Stimulated activated CD4-positive, alpha-beta T cell treated with anti-CD3 and anti-CD28 coated beads, Interleukin-15, amount 100 ng/mL, for 48 hours (primary cell): ENCODE measurements around the gene ACSF3.
"Not testable (repeated sequence)": the region's sequence is repeated elsewhere in the genome, so short reads cannot be mapped to it uniquely, and the experiment has no call there.

Source experiments
- DNase-seq, 2 donors: peaks; one replicate each; pipeline ENCODE4 v3.0.0-alpha.2; 2020; ENCODE audit warnings: low read depth in 2 of 2

ACSF3 gene

DNA sequence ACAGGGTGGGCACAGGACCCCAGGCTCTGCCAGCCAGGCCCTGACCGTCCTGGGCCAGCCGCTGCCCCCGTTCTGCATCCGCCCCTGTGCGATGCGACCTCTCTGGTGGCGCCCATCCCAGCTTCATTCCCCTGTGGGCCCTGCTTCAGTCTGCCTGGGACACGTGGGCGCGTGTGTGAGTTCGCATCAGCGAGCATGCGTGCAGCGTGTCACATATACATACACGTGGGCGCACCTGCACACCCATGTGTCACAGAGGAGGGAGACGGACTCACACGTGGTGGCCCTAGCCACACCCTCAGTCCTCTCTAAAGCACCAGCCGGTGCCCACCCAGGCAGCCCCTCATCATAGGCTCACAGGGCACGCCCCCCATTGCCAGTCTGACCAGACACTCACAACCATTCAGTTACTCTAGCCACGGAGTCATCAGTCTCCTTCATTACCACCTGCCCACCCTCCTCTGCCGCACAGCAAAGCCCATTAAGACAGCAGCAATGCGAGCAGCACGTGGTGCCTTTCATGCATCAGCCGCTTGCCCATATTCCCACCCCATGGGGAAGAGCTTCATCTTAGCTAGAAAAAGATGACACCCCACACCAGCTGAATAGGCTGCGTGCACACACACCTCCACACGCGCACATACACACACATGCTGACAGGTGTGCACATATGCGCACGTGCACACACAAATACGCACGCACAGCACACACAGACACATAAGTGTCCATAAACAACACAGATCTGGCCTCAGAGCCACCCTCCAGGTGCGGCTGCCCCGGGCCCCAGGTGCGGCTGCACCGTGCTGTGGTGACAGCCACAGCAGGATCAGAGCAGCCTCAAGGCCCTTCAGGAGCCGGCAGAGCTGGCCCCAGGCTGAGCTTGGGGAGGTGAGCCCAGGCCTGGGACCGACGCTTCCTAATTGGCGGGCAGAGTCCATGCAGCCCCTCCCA, 68.4 kb downstream of the ACSF3 start:
- no peak for DNase-seq

GRCh38 chr16:89163297-89163696, 69.6 kb downstream of the ACSF3 start:
- no peak for DNase-seq

DNA sequence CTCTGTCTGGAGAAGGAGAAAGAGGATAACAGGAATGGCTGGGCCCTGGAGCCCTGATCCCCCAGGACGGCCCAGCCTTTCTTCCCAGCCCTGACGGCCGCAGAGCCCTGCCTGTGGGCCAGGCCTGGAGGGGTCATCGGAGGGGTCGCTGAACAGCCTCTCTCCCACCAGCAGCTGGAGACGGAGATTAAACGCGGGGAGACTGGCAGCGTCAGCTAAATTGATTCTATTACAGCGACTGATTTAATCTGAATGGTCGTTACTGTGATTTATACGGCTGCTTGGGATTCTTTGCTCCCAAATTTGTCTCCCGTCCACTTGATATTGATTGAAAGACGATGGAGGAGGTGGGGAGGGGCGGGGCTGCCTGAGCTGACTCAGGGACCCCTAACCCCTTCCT, 70.8 kb downstream of the ACSF3 start:
- no peak for DNase-seq

DNA sequence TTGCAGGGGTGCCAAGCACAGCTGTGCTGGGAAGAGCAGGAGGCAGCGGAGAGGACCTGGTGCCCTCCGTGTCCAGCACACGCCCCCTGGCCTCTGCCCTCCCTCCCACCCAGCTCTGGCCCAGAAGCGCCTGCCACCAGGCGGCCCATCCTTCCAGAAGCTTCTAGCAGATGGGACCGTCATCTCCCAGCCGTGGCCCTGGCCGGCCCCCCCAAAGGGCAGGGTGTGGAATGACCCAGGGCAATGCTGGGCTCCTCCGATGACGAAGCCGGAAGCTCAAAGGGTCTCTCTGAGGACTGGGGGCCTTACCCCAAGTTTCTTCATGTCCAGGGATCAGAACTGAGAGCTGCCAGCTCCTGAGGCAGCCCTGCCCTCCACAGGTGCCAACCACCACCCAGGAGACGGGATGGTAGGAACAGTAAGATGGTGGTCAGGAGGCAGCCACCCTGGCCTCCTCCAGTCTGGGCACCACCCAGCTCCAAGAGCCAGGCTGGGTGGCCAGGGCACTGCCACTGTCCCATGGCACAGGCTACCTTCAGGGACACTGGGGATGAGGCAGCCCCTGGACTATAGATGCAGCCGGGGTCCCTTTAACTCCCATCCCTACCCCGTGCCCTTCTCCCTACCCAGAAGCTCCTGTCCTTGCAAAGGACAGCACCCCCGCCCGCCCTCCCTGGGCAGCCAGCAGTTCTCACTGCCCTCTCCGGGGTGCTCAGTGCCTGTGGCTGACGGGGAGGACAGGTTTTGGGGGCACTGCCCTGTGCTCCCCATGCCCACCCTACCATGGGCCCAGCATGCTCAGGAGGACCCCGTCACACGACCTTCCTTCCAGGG, 71.4 kb downstream of the ACSF3 start:
- no peak for DNase-seq

- not testable (repeated sequence) for DNase-seq
Measured at GRCh38 chr16:89165681-89165979, 72.0 kb downstream of the ACSF3 start.

DNA sequence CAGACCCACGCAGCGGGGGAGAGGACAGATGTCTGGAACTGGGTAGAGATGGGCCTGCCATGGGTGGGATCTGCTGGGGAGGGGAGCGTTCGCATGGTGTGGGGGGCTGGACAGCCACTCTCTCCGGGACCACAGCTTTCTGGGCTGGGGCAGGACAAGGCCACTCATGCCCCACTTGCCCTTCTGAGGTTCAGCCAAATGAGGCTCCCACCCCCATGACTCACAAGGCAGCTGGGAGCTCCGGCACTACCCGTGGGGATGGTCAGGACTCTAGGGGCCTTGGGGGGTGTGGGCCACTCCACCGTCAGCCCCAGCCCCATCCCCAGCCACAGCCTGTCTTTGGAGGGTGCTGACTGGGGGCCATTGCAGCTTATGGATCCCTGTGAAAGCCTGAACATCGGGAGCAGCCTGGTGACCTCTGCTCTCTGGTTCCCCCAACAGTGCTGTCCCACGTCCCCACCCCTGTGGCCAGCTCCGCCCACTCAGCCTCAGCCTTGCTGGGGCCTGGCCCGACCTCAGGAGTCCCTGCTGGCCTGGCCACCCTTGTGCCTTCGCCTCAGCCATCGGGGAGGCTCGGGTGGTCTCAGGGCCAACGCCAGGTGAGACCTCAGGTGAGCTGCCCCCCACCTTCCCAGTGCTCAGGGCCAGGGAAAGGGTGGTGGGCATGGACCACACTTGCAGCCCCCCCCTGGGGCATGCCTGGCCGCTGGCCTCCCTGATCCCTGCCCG, 73.2 kb downstream of the ACSF3 start:
- DNase-seq, result no peak

DNA sequence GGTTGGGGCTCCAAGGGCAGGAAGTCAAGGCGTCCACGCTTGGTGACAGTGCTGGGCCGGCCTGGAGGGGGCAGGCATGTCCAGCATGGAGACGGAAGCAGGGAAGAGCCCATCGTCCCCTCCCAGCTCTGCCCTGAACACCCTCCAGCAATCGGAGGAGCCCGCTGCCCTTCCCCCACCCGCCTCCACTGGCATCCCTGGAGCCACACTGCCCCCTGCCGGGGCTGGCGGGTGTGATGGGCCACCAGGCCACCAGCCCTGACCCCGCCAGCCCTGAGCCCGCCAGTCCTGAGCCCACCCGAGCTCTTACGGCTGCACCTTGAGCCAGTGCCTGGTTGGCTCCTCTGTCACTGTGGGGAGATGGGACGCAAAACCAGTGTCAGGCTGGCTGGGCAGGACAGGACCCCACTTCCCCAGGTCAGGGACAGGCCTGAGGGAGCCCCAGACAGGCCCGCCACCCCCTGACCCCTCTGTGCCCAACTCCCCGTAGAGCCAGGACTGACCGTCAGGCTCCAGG, 73.8 kb downstream of the ACSF3 start:
- peak; percentile 73 to 86 for DNase-seq

GRCh38 chr16:89168381-89169189, 74.9 kb downstream of the ACSF3 start:
- no peak for DNase-seq

GRCh38 chr16:89169778-89170177, 76.1 kb downstream of the ACSF3 start:
- DNase-seq, result no peak

DNA sequence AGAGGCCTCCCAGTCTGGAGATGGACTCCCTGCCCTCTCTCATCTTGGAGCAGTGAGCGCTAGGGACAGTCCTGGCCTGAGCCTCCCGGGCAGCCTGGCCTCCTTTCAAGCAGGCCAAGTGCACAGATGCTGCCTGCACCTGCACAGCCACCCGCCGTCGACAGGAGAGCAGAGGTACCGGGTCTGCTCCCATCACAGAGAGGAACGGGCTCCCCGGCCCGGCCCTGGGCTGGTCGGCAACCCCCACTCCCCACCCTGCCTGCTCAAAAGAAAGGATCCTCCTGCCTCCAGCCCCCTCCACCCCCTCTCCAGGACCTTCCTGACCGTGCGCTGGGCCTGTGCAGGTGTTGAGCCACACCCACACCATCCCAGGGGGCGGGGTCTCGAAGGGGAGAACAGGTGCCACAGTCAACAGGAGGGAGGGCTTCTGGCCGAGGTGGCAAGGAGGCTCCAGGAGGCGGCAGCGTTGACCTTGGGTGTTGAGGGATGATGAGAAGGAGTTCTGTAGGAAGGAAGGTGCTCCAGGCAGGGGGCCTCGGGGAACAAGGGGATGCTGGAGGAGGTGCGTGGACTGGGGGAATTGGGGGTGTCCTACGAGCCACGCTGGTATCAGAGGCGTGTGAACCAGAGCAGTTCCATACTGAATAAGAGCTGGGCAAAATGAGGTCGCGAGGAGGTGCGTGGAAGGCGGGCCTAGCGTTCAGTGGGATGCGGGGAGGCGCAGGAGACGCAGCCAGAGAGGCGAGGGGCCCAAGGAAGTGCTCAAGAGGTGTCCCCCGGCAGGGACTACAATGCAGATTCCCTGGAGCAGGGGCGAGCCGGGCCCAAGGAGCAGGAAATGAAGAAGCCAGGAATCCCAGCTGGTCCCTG, 76.9 kb downstream of the ACSF3 start:
- no peak for DNase-seq

- DNase-seq, result peak; percentile 93 to 95
Measured at GRCh38 chr16:89171216-89172170, 77.8 kb downstream of the ACSF3 start, which contains the start of gene CDH15. TSS of gene CDH15 (plus strand) at chr16:89171748. CDS start at chr16:89171832, 84 bp downstream.

DNA sequence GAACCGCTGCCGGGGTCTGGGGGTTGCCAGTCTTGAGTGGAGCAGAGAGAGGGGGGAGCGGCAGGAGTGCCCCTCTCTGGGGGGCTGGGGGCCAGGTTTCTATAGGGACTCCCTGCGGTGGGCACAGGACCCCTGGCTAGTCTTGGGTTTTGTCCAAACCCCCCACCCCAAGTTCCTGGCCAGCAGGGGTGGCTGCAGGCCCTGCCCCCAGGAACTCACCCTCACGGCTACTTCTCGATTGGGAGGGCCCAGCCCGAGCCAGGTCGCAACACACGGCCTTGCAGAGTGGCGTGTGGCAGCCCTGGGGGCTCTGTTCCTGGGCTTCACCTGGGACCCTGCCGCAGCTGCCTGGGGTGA, 78.5 kb downstream of the ACSF3 start:
- DNase-seq, result no peak

DNA sequence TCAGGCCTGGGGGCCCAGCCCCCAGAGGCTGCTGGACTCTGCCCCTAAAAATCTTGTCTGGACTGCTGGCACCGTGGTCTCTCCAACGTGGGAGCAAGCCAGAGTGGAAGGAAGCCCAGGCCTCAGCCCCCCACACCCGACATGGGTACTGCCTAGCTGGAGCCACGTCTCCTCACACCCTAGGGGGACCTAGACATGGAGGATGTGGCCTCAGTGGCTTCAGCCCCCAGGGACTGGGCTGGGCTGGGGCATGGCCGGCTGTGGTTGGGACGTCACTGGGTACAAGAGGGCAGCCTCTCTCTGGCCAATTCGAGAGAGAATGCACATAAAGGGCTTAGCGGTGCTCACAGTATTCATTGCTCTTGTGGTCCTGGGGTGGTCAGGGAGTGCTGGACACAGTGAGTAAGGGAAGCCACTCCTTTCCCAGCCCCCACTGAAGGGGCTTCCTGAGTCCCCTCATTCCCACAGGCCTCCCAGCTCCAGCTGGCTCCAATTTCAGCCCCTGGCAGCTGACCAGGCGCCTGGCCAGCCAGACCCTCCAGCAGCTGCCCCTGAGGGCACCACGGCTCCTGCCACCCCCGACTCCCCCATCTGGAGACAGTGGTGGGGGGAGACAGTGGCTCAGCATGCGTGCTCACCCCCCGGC, 79.0 kb downstream of the ACSF3 start:
- no peak for DNase-seq

GRCh38 chr16:89173174-89173921, 79.7 kb downstream of the ACSF3 start:
- DNase-seq, result no peak

DNA sequence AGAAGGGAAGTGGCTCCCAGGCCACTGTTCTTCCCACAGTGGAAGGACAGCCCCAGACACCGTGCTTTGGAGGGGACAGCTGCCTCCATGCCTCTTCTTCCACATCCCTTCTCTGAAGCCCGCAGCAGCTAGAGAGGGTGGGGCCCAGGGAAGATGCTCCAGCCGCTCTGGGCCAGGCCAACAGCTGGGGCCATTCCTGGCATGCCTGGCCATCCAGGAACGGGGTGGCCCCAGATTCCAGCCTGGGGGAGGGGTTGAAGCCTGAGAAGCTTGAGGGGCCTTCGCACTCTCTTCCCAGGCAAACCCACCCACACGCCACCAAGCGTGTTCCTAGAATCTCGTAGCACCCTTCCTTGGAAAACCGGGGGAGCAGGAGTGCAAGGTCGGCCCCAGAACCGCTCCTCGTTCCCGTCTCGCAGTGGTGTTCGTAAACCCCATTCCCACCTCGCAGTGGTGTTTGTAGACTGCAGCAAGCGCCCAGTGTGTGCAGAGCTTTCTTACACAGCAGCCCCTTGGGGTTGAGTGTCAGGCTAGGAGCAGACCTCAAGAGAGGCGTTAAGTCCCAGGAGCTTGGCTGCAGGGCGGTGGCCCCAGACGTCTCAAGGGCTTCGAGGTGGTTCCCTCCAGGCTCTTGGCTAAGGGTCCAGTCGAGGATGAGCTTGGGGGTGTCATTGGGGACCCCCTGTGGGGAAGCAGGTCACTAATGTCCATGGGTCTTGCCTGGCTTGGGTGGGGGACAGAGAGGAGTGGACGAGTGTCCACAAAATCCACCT, 80.6 kb downstream of the ACSF3 start:
- DNase-seq, result no peak

DNA sequence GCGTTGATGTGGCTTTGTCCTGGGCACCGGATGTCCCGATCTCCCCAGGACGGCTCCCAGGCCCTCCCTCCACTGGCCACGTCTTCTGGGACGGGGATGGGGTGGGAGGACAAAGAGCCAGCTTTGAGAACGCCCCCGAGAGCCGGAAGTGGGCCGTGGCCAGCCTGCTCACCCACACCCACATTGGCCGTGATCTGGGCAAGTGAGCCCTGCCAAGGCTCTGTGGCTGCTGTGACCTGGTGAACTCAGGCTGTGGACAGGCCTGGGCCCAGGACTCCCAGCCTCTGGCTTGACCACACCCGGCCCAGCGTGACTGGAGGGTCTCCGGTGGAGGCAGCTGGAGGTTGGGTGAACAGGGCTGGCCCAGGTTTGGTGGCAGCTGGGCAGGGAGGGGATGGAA, 81.2 kb downstream of the ACSF3 start:
- DNase-seq, result no peak
